Measurements from ENCODE around the gene ANP32A.
A peak's percentile ranks its signal among the peaks of the same experiment; 100 is the strongest.

Gene ANP32A

DNA sequence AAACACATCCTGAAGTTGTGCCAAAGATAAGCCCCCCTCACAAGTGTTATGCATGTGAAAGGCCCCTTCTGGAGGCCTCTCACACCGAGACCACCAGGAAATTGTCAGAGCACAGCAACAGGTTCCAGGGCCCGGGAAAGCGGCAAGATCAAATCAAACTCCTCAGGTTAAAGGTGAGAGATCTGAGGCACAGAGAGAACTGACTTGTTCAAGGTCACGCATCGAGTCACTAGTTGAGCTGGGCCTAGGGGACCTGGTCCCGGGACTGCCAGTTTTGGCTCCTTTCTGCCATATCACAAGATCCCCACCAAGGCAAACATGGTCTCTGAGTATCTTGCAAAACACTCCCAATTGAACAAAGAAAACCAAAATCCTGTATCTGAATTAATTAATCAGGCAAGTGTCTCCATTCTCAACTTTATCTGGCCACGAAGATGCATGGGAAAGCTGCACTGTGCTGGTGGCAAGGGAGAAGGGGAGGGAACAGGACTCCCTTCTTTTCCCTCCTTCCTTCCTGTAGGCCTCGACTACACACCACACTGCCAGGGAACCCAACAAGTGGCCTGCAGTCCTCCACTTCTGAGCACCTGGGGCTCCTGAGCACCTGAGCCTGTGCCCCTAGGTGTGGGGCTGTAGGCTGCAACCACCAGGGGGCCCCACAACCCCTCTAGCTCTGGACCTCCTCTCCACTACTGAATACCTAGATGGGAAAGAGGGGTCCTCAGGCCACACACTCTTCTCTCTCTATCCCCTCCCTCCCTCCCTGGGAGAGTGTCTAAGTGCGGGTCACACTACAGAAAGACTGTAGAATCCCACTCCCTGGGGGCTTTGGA is 37.3 kb downstream of the ANP32A start:
- no peaks in the 10 kb centered on the region for H3K9me3 ChIP-seq (ENCODE audit: control insufficient read depth, low read length)
- peak; percentile 35 to 53 (median 51) for DNase-seq
- H3K4me3 ChIP-seq (ENCODE audit: insufficient read depth, low read depth, low read length, poor library complexity, severe bottlenecking): no peak overlapping the region
- H3K4me1 ChIP-seq (ENCODE audit: control insufficient read depth, insufficient read depth, low read length, poor library complexity, severe bottlenecking): no peaks in the 10 kb centered on the region
- H3K27me3 ChIP-seq (replicated peaks; ENCODE audit: control insufficient read depth, insufficient read depth, low read length, poor library complexity, severe bottlenecking): no peaks in the 10 kb centered on the region
- H3K36me3 ChIP-seq (ENCODE audit: control insufficient read depth, insufficient read depth, low read length): peaks cover 20% of the 10 kb centered on the region
- H3K27ac ChIP-seq (ENCODE audit: insufficient read depth, low read length, poor library complexity, severe bottlenecking): no peak overlapping the region

- no peak for DNase-seq
- Histone ChIP-seq H3K9me3 (ENCODE audit: control insufficient read depth, low read length) (no peaks in the 10 kb centered on the region), H3K36me3 (ENCODE audit: control insufficient read depth, insufficient read depth, low read length) (peaks cover 26% of the 10 kb centered on the region), H3K27me3 (replicated peaks; ENCODE audit: control insufficient read depth, insufficient read depth, low read length, poor library complexity, severe bottlenecking) (no peaks in the 10 kb centered on the region), H3K4me3 (ENCODE audit: insufficient read depth, low read depth, low read length, poor library complexity, severe bottlenecking) (no peak overlapping the region), H3K4me1 (ENCODE audit: control insufficient read depth, insufficient read depth, low read length, poor library complexity, severe bottlenecking) (no peaks in the 10 kb centered on the region), H3K27ac (ENCODE audit: insufficient read depth, low read length, poor library complexity, severe bottlenecking) (no peak overlapping the region)
These were observed 38.0 kb downstream of the ANP32A start for GRCh38 chr15:68782589-68783161.

- Histone ChIP-seq H3K27me3 (replicated peaks; ENCODE audit: control insufficient read depth, insufficient read depth, low read length, poor library complexity, severe bottlenecking) (no peaks in the 10 kb centered on the region), H3K4me3 (ENCODE audit: insufficient read depth, low read depth, low read length, poor library complexity, severe bottlenecking) (no peak overlapping the region), H3K9me3 (ENCODE audit: control insufficient read depth, low read length) (no peaks in the 10 kb centered on the region), H3K27ac (ENCODE audit: insufficient read depth, low read length, poor library complexity, severe bottlenecking) (no peak overlapping the region), H3K36me3 (ENCODE audit: control insufficient read depth, insufficient read depth, low read length) (peaks cover 26% of the 10 kb centered on the region), H3K4me1 (ENCODE audit: control insufficient read depth, insufficient read depth, low read length, poor library complexity, severe bottlenecking) (no peaks in the 10 kb centered on the region)
- no peak for DNase-seq
These were observed 38.7 kb downstream of the ANP32A start for GRCh38 chr15:68781766-68782588.

DNA sequence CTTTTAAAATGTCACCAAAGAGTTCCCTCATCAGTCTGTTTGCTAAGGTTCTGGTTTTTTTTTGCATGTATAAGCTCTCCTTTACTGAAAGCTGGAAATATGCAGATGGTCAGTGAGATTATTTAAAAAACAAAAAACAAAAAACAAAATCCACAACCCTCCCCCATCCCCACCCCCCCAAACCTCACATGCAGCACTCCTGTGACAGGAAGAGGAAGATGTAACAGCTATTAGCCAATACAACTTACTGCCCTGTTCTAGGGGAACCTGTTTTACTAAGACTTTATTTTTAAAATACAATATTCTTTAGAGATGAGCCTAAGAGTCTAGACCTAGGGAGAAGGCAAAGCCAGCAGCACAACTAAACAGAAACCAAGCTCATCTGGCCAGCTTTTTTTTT is 39.5 kb downstream of the ANP32A start:
- Histone ChIP-seq H3K9me3 (ENCODE audit: control insufficient read depth, low read length) (no peaks in the 10 kb centered on the region), H3K27ac (ENCODE audit: insufficient read depth, low read length, poor library complexity, severe bottlenecking) (no peak overlapping the region), H3K4me3 (ENCODE audit: insufficient read depth, low read depth, low read length, poor library complexity, severe bottlenecking) (no peak overlapping the region), H3K4me1 (ENCODE audit: control insufficient read depth, insufficient read depth, low read length, poor library complexity, severe bottlenecking) (no peaks in the 10 kb centered on the region), H3K27me3 (replicated peaks; ENCODE audit: control insufficient read depth, insufficient read depth, low read length, poor library complexity, severe bottlenecking) (no peaks in the 10 kb centered on the region), H3K36me3 (ENCODE audit: control insufficient read depth, insufficient read depth, low read length) (peaks cover 26% of the 10 kb centered on the region)
- no peak for DNase-seq

DNA sequence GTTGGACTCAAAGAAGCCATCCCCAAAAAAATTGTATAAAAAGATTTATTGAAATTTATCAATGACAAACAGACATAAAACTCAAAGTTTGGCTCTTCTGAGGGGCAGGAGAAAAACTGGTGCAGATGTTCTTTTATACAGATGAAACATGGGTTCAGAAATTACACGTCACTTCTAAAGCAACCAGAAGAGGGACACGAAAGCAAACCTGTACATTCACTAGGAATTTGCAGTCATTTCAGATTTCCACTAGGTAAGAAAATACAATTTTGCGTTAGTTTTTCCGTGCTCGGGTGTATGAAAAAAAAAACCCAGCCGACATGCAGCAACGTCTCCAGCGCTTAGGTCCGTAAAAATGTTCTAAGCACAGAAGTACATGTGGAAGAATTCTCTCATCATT is 41.8 kb downstream of the ANP32A start:
- H3K4me1 ChIP-seq (ENCODE audit: control insufficient read depth, insufficient read depth, low read length, poor library complexity, severe bottlenecking): no peaks in the 10 kb centered on the region
- no peak overlapping the region for H3K4me3 ChIP-seq (ENCODE audit: insufficient read depth, low read depth, low read length, poor library complexity, severe bottlenecking)
- no peaks in the 10 kb centered on the region for H3K9me3 ChIP-seq (ENCODE audit: control insufficient read depth, low read length)
- H3K27me3 ChIP-seq (replicated peaks; ENCODE audit: control insufficient read depth, insufficient read depth, low read length, poor library complexity, severe bottlenecking): no peaks in the 10 kb centered on the region
- DNase-seq: no peak
- peaks cover 23% of the 10 kb centered on the region for H3K36me3 ChIP-seq (ENCODE audit: control insufficient read depth, insufficient read depth, low read length)
- H3K27ac ChIP-seq (ENCODE audit: insufficient read depth, low read length, poor library complexity, severe bottlenecking): no peak overlapping the region

DNA sequence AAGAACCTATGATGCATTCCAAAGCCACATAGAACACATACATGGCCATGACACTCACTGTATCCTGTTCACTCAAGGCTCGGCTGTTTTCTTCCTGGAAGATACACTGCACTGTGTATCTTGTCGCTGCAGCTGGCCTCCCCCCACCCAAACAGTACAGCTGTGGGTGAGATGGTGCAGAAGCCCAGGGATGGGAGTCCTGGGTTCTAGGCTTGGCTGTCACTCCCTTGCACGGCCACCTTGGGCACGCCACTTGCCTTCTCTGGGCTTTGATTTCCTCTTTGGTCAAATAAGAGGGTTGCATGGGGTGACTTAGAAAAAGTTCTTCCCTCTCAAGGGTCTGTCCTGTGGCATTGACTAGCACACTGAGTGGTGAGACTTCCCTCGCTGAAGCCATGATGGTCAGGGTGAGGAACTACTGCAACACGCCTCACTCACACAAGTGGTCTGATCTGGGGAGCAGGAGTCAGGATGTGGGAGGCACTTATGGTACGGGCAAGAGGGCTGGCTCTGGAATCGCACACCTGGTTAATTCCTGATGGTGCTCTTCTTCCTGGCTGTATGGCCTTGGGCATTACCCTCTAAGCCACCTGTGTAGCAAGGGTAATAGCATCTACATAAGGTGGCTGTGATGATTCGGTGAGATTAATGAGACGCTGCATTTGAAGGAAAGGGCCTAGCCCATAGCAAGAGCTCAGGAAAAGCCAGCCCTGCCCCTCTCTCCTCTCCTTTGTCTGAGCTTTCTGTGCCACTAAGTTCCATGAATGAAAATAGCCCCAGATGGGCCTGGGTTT is 44.0 kb downstream of the ANP32A start:
- Histone ChIP-seq H3K9me3 (ENCODE audit: control insufficient read depth, low read length) (no peaks in the 10 kb centered on the region), H3K27me3 (replicated peaks; ENCODE audit: control insufficient read depth, insufficient read depth, low read length, poor library complexity, severe bottlenecking) (no peaks in the 10 kb centered on the region), H3K4me3 (ENCODE audit: insufficient read depth, low read depth, low read length, poor library complexity, severe bottlenecking) (no peak overlapping the region), H3K27ac (ENCODE audit: insufficient read depth, low read length, poor library complexity, severe bottlenecking) (no peak overlapping the region), H3K36me3 (ENCODE audit: control insufficient read depth, insufficient read depth, low read length) (peaks cover 16% of the 10 kb centered on the region), H3K4me1 (ENCODE audit: control insufficient read depth, insufficient read depth, low read length, poor library complexity, severe bottlenecking) (no peaks in the 10 kb centered on the region)
- DNase-seq: no peak

- Histone ChIP-seq H3K9me3 (ENCODE audit: control insufficient read depth, low read length) (no peaks in the 10 kb centered on the region), H3K27ac (ENCODE audit: insufficient read depth, low read length, poor library complexity, severe bottlenecking) (no peak overlapping the region), H3K4me3 (ENCODE audit: insufficient read depth, low read depth, low read length, poor library complexity, severe bottlenecking) (no peak overlapping the region), H3K27me3 (replicated peaks; ENCODE audit: control insufficient read depth, insufficient read depth, low read length, poor library complexity, severe bottlenecking) (no peaks in the 10 kb centered on the region), H3K4me1 (ENCODE audit: control insufficient read depth, insufficient read depth, low read length, poor library complexity, severe bottlenecking) (no peaks in the 10 kb centered on the region), H3K36me3 (ENCODE audit: control insufficient read depth, insufficient read depth, low read length) (peaks cover 16% of the 10 kb centered on the region)
- DNase-seq: no peak
These were observed 44.8 kb downstream of the ANP32A start for GRCh38 chr15:68775671-68776476.

DNA sequence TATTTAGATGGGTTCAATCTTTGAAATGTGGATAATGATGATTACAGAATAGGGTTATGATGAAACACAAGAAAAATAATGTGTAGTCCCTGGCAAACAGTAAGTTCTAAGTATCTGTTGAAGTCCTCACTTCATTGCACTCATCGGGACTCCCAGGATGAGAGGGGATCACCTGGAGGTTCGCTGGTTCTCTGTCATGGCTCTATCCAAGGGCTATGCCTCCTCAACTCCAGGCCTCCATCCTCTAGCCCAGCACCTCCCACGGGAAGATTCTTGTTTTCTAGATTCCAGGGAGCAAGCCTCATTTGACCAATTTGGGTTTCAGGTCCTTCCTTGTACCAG is 45.5 kb downstream of the ANP32A start:
- Histone ChIP-seq H3K27me3 (replicated peaks; ENCODE audit: control insufficient read depth, insufficient read depth, low read length, poor library complexity, severe bottlenecking) (no peaks in the 10 kb centered on the region), H3K36me3 (ENCODE audit: control insufficient read depth, insufficient read depth, low read length) (peaks cover 10% of the 10 kb centered on the region), H3K4me1 (ENCODE audit: control insufficient read depth, insufficient read depth, low read length, poor library complexity, severe bottlenecking) (no peaks in the 10 kb centered on the region), H3K27ac (ENCODE audit: insufficient read depth, low read length, poor library complexity, severe bottlenecking) (no peak overlapping the region), H3K9me3 (ENCODE audit: control insufficient read depth, low read length) (no peaks in the 10 kb centered on the region), H3K4me3 (ENCODE audit: insufficient read depth, low read depth, low read length, poor library complexity, severe bottlenecking) (no peak overlapping the region)
- DNase-seq: no peak

GRCh38 chr15:68774521-68775235 is 46.0 kb downstream of the ANP32A start:
- no peak for DNase-seq
- H3K4me1 ChIP-seq (ENCODE audit: control insufficient read depth, insufficient read depth, low read length, poor library complexity, severe bottlenecking): no peaks in the 10 kb centered on the region
- no peak overlapping the region for H3K27ac ChIP-seq (ENCODE audit: insufficient read depth, low read length, poor library complexity, severe bottlenecking)
- H3K36me3 ChIP-seq (ENCODE audit: control insufficient read depth, insufficient read depth, low read length): peaks cover 8% of the 10 kb centered on the region
- no peaks in the 10 kb centered on the region for H3K9me3 ChIP-seq (ENCODE audit: control insufficient read depth, low read length)
- H3K27me3 ChIP-seq (replicated peaks; ENCODE audit: control insufficient read depth, insufficient read depth, low read length, poor library complexity, severe bottlenecking): no peaks in the 10 kb centered on the region
- no peak overlapping the region for H3K4me3 ChIP-seq (ENCODE audit: insufficient read depth, low read depth, low read length, poor library complexity, severe bottlenecking)

All from effector memory CD4-positive, alpha-beta T cell (primary cell).